Ramos (cell line): ENCODE data around the gene LCN9.

Experiments
- in situ Hi-C: fragments of 300-500 bp; cut with MboI; formaldehyde crosslinking; loops from one replicate; pipeline ENCODE4 v1.14.3; 2022; ENCODE audit warnings: low sequenced_read_pairs; ENCODE audit not compliant: unreplicated experiment

The LCN9 gene

GRCh38 chr9:135714242-135715055 lies 51.3 kb downstream of the LCN9 start:
- in situ Hi-C loops, result no loop called here

- in situ Hi-C loops, result no loop called here
Observed at GRCh38 chr9:135715056-135715595, 52.0 kb downstream of the LCN9 start.

- in situ Hi-C loops, result no loop called here
Observed at GRCh38 chr9:135716045-135716444, 52.9 kb downstream of the LCN9 start.
